Right lobe of liver (tissue), 6 donors: ENCODE data around the gene SART3. TPM values are rescaled to one million over a fixed set of nuclear protein-coding genes. Genes with fewer than 3 reads are reported as not detected.

ENCODE experiments used
- ATAC-seq, 4 donors: fragments of 200-7000 bp; cut with Tn5 transposase; one replicate each; pipeline ENCODE4 v1.9.1; 2020; ENCODE audit warnings: mild to moderate bottlenecking in 4 of 4, moderate library complexity in 4 of 4
- DNase-seq, 3 donors: peaks; one replicate each; pipeline ENCODE4 v3.0.0-alpha.2; 2020
- H3K27ac ChIP-seq, 3 donors: fragments of 200-600 bp; one replicate each; pipeline ENCODE4 v1.8.0; 2022
- H3K27me3 ChIP-seq, 2 donors: fragments of 200-600 bp; one replicate each; pipeline ENCODE4 v1.8.0; 2022
- H3K36me3 ChIP-seq, 4 donors: fragments of 200-600 bp; sonication (generic) in 1 of 4; one replicate each; pipeline versions ENCODE4 v1.5.1 to v1.8.0; 2017 to 2022; ENCODE audit warnings: control low read depth in 1 of 4
- H3K4me1 ChIP-seq, 4 donors: fragments of 200-600 bp; sonication (generic) in 1 of 4; one replicate each; pipeline versions ENCODE4 v1.5.1 to v1.8.0; 2017 to 2022; ENCODE audit warnings: control low read depth in 1 of 4
- H3K4me3 ChIP-seq, 3 donors: fragments of 200-600 bp; one replicate each; pipeline ENCODE4 v1.8.0; 2022
- H3K9me3 ChIP-seq, 4 donors: fragments of 200-600 bp; sonication (generic) in 1 of 4; one replicate each; pipeline versions ENCODE4 v1.5.1 to v1.8.0; 2017 to 2022; ENCODE audit warnings: control low read depth in 1 of 4
- POLR2A ChIP-seq: fragments of 450-650 bp; IDR thresholded peaks from one replicate; pipeline ENCODE4 v1.6.1; 2017; ENCODE audit warnings: antibody characterized with exemption, mild to moderate bottlenecking
- WGBS: methylation state at CpG from one replicate; pipeline ENCODE4 v1.1.6; 2018; ENCODE audit warnings: low coverage, low lambda C conversion rate; ENCODE audit not compliant: insufficient coverage; ENCODE audit errors: missing lambda C conversion rate; 5-methylcytosine and 5-hydroxymethylcytosine counted together
- intact Hi-C, 2 donors: fragments of 100-400 bp; cut with DNase I; formaldehyde crosslinking; loops; one replicate each; pipeline versions ENCODE4 v1.11.2 to v1.14.1; 2022
- total RNA-seq, 6 experiments: library from RNA; depleted of rRNA in 2 of 6; stranded (reverse); fragments of >200 nt in 2 of 6; fragmentation: NEBNext Ultra II Directional in 3 of 6; extraction: Animal tissue kit (Norgen Biotek cat#: 25700) in 3 of 6; gene quantifications; one replicate each; pipeline versions ENCODE4 v1.1.0 to v1.2.4, GENCODE V29; 2016 to 2023
- TF ChIP-seq, protein P1 (sequence below), 4 donors: fragments of 200-600 bp in 3 of 4; fragments of 450-650 bp in 1 of 4; IDR thresholded peaks; one replicate each; pipeline versions ENCODE4 v1.5.1 to v1.8.0; 2016 to 2022; ENCODE audit warnings: antibody characterized with exemption in 4 of 4, mild to moderate bottlenecking in 2 of 4
- donor health status: DM: no; HTN: yes; CAD: no.
- donor health status: DM: no; HTN: no; CAD: no.
- donor health status: DM: no; HTN: no; CAD: no.
- donor health status: DM: no; HTN: yes; CAD: no.
- donor health status: DM: no; HTN: yes; CAD: no.

SART3 gene
- total RNA-seq, 6 experiments from 2014 or later, result 13.2 to 28.4 (median 20.6) TPM

DNA sequence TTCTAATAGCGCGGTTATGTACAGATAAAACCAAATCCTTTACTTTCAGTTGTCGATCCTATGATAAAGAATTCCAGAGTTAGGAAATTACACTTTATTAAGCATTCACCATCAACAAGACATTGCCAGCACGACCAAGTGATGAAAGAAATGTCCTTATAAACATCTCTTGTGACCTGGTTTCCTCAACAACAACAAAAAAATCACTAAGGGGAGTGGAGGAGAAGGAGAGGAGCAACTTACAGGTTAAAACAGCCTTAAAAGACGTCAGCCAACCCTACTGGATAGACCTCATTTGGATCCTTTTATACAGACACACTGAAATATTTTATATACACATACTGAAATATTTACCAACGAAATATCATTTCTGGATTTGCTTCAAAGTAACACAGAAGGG lies 22.8 kb downstream of the SART3 start:
- Histone ChIP-seq H3K36me3 (peaks cover 5 to 40% (median 20%) of the 10 kb centered on the region in 4 donors), H3K4me3 (no peak overlapping the region), H3K4me1 (no peaks in the 10 kb centered on the region), H3K27me3 (no peaks in the 10 kb centered on the region), H3K9me3 (no peaks in the 10 kb centered on the region), H3K27ac (no peak overlapping the region)
- intact Hi-C loops, result no loop called here
- TF ChIP-seq, protein P1, sequence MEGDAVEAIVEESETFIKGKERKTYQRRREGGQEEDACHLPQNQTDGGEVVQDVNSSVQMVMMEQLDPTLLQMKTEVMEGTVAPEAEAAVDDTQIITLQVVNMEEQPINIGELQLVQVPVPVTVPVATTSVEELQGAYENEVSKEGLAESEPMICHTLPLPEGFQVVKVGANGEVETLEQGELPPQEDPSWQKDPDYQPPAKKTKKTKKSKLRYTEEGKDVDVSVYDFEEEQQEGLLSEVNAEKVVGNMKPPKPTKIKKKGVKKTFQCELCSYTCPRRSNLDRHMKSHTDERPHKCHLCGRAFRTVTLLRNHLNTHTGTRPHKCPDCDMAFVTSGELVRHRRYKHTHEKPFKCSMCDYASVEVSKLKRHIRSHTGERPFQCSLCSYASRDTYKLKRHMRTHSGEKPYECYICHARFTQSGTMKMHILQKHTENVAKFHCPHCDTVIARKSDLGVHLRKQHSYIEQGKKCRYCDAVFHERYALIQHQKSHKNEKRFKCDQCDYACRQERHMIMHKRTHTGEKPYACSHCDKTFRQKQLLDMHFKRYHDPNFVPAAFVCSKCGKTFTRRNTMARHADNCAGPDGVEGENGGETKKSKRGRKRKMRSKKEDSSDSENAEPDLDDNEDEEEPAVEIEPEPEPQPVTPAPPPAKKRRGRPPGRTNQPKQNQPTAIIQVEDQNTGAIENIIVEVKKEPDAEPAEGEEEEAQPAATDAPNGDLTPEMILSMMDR (IDR thresholded peaks at IDR 0.05), result no peak
- TF ChIP-seq POLR2A, result no peak
- no peak for DNase-seq
- 73% methylated on average over 6 of the region's 6 CpGs for WGBS
- ATAC-seq, result no peak

DNA sequence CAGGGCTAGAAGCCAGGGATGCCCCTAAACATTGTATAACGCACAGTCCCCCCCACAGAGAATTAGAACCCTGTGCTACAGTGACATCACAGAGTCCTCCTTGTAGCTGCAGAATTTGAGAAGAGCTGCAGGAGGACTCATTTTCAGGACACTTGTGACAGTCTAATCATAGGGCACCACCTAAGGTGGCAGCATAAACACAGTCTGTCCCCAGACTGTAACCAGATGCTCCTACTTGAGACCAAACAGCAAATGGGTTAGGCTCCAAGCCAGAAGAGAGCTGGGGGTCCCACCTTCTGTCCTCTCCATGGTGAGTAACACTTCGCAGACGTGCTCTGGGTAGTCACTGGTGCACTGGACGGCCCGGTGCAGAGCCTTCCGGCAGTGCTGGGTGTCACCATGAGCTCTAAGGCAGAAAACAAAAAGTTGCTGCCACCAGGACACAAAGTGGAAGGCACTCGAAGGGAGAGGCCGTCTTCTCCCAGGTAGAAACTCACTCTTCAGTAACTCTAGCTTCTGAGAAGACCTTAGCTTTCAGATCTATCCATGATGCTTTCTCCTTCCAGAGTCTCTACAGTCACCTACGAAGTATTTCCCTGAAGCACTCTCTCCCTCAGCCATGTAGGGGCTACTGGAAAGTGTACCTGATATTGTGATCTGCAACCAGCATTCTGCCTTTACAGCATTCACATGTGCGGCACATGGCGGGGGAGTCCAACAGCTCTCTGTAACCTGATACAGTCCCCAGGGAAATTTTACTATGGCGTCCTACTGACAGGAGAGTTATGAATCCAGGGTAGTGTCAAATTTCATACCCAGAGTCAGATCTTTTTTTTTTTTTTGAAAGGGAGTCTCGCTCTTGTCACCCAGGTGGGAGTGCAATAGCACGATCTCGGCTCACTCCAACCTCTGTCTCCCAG lies 28.8 kb downstream of the SART3 start:
- Histone ChIP-seq H3K27ac (no peak overlapping the region), H3K9me3 (no peaks in the 10 kb centered on the region), H3K36me3 (peaks cover 5 to 81% (median 18%) of the 10 kb centered on the region in 4 donors), H3K27me3 (no peaks in the 10 kb centered on the region), H3K4me3 (no peak overlapping the region), H3K4me1 (no peaks in the 10 kb centered on the region)
- ATAC-seq (no peak), DNase-seq (no peak)
- TF ChIP-seq, protein P1 (IDR thresholded peaks at IDR 0.05), result no peak
- no peak for TF ChIP-seq POLR2A
- intact Hi-C loops, result no loop called here
- 96% methylated on average over 8 of the region's 15 CpGs for whole genome bisulfite sequencing

DNA sequence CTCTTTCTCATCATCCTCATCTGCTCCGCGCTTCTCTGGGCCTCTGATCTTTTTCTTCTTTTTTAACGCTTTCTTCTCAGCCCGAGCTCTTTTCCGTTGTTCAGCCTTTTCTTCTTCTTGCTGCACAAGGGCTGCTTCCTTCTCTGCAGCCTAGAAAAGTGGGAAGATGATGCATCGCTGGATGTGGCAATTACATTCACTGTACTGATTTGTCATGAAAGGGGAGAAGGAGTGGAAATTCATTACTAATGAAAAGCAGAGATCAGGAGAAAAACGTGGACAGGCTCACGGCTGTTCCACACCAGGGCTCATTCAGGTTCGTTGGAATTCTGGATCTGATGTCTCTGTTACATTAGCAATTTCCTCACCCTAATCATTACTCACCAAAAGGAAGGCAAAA lies 30.8 kb downstream of the SART3 start:
- ATAC-seq (no peak), DNase-seq (no peak)
- no peaks in the 10 kb centered on the region for H3K9me3 ChIP-seq
- no peaks in the 10 kb centered on the region for H3K27me3 ChIP-seq
- intact Hi-C loops, result no loop called here
- TF ChIP-seq, protein P1 (IDR thresholded peaks at IDR 0.05), result no peak
- TF ChIP-seq POLR2A, result no peak
- no peak overlapping the region for H3K27ac ChIP-seq
- H3K36me3 ChIP-seq, result peaks cover 3 to 81% (median 23%) of the 10 kb centered on the region in 4 donors
- H3K4me1 ChIP-seq, result no peaks in the 10 kb centered on the region
- WGBS, result 90% methylated on average over 8 of the region's 9 CpGs
- H3K4me3 ChIP-seq, result no peak overlapping the region

DNA sequence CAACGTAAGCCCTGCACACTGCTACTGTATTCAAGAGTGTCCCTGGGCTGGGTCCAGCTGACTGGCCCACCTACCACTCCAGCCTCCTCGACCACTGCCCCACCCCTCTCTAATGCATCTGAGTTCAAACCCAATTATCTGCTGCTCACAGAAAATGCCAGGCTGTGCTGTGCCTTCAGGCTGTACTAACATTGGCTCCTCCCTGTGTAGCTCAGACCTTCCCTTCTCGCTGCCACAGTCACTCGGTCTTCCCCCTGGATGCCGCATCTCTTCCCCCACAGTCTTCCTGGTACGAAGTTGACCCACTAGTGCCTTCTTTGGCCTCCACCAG lies 33.8 kb downstream of the SART3 start:
- WGBS, result 94% methylated on average over 5 of the region's 6 CpGs
- Histone ChIP-seq H3K4me1 (no peaks in the 10 kb centered on the region), H3K27me3 (no peaks in the 10 kb centered on the region), H3K36me3 (peaks cover 0 to 90% (median 39%) of the 10 kb centered on the region in 4 donors), H3K27ac (no peak overlapping the region), H3K9me3 (no peaks in the 10 kb centered on the region), H3K4me3 (no peak overlapping the region)
- DNase-seq (no peak), ATAC-seq (no peak)
- intact Hi-C loops, result no loop called here
- TF ChIP-seq, protein P1 (IDR thresholded peaks at IDR 0.05), result no peak
- TF ChIP-seq POLR2A, result no peak
